Gastrocnemius medialis (tissue), 4 donors: ENCODE data around the gene RAD51B.
"Not testable (repeated sequence)": the region's sequence is repeated elsewhere in the genome, so short reads cannot be mapped to it uniquely, and the experiment has no call there.

ENCODE experiments used
- CTCF ChIP-seq, 5 experiments: fragments of 450-650 bp in 3 of 5; fragments of 200-600 bp in 2 of 5; sonication (generic) in 2 of 5; IDR thresholded peaks in 4 of 5; conservative IDR thresholded peaks in 1 of 5; 1 replicate in 4 of 5; 2 replicates in 1 of 5; pipeline ENCODE4 v1.5.1; 2016 to 2019; ENCODE audit warnings: antibody characterized with exemption in 5 of 5, mild to moderate bottlenecking in 3 of 5, moderate library complexity in 3 of 5
- POLR2A ChIP-seq, 2 donors: fragments of 450-650 bp; IDR thresholded peaks; one replicate each; pipeline ENCODE4 v1.6.1; 2017; ENCODE audit warnings: antibody characterized with exemption in 2 of 2, mild to moderate bottlenecking in 2 of 2, moderate library complexity in 2 of 2

GRCh38 chr14:67967970-67968369 lies 148.4 kb downstream of the RAD51B start:
- TF ChIP-seq CTCF (IDR thresholded peaks at IDR 0.05 in 4 of 5, conservative IDR thresholded peaks at IDR 0.05 in 1 of 5); POLR2A (IDR thresholded peaks at IDR 0.05): not testable (repeated sequence)
